HG02759 (cell line): Measurements from ENCODE around the gene NCBP1.
A peak's percentile ranks its signal among the peaks of the same experiment; 100 is the strongest.
"Not testable (repeated sequence)": the region's sequence is repeated elsewhere in the genome, so short reads cannot be mapped to it uniquely, and the experiment has no call there.

Experiments
- ATAC-seq: cut with Tn5 transposase; IDR thresholded peaks from one replicate; pipeline ENCODE4 v1.9.1; 2021; ENCODE audit warnings: mild to moderate bottlenecking, moderate library complexity; ENCODE audit not compliant: unreplicated experiment

Gene NCBP1, protein sequence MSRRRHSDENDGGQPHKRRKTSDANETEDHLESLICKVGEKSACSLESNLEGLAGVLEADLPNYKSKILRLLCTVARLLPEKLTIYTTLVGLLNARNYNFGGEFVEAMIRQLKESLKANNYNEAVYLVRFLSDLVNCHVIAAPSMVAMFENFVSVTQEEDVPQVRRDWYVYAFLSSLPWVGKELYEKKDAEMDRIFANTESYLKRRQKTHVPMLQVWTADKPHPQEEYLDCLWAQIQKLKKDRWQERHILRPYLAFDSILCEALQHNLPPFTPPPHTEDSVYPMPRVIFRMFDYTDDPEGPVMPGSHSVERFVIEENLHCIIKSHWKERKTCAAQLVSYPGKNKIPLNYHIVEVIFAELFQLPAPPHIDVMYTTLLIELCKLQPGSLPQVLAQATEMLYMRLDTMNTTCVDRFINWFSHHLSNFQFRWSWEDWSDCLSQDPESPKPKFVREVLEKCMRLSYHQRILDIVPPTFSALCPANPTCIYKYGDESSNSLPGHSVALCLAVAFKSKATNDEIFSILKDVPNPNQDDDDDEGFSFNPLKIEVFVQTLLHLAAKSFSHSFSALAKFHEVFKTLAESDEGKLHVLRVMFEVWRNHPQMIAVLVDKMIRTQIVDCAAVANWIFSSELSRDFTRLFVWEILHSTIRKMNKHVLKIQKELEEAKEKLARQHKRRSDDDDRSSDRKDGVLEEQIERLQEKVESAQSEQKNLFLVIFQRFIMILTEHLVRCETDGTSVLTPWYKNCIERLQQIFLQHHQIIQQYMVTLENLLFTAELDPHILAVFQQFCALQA

DNA sequence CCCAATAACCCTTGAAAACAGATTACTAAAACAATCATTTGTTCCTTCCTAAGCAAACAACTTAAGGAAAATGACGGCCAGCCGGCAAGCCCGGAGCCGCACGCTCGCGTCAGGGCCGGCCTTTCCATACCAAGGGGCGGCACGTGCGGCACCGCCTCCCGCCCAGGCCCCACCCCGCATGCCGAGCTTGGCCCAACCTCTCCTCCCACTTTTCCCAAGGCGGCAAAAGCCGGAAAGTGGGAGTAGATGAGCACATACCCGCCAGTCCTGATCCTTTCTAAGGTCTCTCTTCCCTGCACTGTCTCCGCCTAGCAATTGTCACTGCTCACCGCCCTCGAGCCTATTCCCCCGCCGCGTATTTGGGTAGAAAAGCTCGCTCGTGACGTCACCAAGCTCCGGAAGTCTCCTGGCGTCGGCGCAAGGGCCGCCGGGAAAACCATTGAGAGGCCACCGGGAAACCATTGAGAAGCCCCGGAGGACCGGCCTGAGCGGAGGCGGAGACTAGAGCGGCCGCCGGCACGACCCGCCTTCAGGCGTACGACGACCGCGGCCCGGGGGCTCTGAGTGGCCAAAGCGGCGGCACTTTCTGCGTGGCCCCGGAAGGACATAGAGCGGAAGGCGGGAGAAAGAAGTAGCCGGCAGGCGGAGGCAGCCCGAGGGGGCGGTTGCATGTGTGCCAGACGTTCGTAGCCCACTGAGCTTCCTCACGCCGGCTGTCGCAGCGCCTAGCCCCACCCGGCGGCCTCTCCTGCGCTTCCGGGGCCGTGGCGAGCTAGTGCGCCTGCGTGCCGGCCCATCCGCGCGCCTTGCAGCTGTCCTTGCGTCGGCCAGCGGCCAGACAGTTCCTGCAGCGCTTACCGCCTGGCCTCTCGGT, at the start of gene NCBP1, which contains the start of gene TSTD2:
TSS of gene NCBP1 (plus strand) at position 837 of the 874 bp plus-strand sequence. CDS start 61 bp downstream, outside the sequence.
TSS of gene TSTD2 (minus strand) at position 384 of the 874 bp plus-strand sequence. CDS start 5,806 bp downstream, outside the sequence.
- ATAC-seq, result peak; percentile 87

DNA sequence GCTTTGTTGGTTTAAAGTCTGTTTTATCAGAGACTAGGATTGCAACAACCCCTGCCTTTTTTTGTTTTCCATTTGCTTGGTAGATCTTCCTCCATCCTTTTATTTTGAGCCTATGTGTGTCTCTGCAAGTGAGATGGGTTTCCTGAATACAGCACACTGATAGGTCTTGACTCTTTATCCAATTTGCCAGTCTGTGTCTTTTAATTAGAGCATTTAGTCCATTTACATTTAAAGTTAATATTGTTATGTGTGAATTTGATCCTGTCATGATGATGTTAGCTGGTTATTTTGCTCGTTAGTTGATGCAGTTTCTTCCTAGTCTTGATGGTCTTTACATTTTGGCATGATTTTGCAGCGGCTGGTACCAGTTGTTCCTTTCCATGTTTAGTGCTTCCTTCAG, 48.8 kb upstream of the NCBP1 start:
- ATAC-seq, result not testable (repeated sequence)

DNA sequence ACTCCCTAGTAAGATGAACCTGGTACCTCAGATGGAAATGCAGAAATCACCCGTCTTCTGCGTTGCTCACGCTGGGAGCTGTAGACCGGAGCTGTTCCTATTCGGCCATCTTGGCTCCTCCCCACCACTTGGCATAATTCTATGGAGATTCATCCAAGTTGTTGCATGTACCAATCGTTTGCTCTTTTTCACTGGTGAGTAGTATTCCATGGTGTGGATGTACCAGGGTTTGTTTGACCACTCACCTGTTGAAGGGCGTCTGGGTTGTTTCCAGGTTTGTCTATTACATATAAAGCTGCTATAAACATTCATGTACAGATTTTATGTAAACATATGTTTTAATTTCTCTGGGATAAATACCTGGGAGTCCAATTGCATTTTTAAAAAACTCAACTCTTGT, 46.7 kb upstream of the NCBP1 start:
- not testable (repeated sequence) for ATAC-seq

DNA sequence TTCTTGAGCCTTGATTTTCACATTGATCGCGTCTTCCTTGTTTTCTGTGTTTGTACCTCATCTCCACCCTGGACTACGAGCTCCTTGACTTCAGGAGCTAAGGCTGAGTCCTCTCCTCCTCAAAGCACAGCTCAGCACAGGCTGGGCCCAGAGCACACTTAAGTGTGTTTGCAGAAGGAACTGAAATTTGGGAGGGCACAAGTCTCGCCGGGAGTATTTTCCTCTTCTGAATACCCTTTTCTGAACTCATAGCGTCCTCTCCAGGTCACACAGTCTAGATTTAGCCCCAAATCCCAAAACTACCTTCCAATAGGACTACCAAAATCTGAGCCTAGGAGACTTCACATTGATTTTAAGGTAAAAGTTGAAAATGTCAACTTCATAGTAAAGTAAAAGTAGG, 42.1 kb upstream of the NCBP1 start:
- ATAC-seq, result no peak

DNA sequence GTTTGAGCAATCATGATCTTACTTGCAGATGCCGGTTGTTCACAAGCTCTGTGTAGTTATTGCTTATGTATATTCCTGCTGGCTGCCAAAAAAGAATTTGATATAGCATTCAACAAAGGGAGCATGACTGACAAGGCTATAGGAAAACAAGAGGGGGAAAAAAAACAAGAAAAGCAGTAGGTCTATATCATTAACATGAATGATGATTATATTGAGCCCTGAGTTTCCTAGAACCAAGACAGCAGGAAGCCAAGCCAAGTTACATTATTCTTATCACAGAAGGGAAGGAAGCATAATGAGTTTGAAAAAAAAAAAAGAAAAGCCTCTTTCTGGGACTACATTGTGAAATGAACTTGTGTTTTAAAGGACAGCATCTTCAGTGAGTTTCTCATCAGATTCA, 41.5 kb upstream of the NCBP1 start:
- ATAC-seq, result no peak

DNA sequence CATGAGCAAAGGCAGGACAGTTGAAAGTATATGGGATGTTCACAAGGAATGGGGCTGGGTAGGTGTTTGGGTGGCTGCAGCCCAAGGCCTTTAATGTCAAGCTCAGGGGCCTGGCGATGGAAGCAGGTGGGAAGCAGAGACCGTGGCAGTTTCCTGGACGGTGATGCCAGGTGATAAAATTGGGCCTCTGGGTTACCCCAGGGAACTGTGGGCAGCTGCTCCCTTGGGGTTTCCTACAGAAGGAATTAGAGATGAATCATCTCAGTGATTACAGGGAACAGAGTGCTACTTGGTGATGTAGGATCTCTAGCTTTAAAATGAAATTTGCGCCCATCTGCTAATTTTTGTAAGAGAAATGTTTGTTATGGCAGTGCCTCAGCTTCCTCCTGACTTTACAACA, 39.7 kb upstream of the NCBP1 start:
- ATAC-seq, result no peak

DNA sequence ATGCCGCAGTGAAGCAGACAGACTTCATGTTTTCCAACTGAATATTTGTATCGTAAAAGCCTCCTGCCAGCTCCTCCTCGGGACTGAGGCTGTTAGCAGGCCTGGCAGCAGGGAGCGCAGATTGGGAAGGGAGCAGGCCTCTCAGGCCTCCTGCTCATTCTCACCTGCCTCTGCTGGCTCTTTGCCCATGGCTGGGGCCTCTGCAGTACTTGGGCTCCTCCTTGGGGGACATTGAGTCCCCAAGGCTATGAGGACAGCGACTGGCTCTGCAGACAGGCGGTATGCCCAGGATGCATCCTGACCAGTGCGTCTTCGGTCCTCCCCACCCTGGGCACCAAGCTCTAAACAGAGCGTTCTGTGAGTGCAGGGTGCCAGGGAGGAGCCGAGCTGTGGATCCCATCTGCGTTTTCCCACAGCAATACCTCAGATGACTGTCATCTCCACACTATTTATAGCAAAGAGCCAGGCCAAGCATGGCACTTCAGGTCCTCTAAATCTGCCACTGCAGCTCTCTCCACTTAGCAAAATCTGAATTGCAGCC, 39.2 kb upstream of the NCBP1 start:
- ATAC-seq, result no peak

DNA sequence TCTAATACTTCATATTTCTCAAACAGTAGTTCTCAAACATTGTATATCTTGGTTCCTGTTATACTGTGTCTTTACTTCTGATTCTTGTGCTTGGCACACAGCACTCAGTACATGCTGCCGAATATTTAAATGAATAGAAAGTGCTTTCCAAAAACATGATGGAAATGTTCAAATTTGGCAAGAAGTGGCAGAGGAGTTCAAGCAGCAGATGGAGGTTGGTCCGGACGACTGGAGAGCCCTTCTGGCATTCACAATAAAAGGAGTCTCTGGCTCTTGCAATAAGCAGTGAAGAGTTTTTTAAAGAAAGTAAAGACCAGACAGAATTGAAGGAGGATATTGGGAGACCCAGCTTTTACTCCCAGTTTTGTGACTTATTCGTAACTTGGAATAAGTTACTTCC, 36.7 kb upstream of the NCBP1 start:
- ATAC-seq, result no peak

DNA sequence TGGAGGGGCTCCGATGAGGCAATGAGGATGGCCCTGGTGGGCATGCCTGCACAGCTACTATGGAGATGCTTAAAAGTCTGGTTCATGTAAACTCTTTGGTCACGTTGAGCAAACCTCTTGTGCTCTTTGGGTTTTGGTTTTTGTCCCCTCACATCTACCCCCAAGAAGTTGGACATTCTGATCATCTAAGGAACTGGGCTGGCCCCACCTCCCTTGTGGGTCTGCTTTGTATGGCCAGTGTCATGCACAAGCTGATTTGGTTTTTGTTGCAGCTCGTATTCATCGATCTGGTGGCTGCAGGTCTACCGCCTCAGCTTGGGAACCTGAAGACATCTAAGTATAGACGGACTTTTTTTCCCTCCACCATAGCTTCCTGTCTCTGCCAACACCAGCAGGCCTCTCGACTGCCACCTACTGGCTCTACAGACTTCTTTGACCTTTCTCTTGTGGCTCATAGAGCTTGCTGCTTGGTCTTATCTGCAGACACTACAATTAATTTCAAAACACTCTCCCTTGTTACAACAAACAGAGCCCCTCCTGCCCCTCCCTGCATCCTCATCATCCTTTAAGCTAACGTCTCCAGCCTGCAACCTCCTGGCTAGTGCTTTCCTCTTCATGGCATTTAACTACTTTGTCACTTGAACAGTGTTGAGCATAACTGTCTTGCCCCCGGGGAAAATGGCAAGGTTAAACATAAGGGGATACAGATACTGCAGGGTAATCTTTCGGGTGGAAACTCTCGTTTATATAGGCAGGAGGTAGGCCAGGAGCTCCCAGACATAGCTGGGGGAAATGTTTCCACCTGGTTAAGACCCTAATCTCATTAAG, 34.9 kb upstream of the NCBP1 start:
- ATAC-seq, result peak; percentile 89

DNA sequence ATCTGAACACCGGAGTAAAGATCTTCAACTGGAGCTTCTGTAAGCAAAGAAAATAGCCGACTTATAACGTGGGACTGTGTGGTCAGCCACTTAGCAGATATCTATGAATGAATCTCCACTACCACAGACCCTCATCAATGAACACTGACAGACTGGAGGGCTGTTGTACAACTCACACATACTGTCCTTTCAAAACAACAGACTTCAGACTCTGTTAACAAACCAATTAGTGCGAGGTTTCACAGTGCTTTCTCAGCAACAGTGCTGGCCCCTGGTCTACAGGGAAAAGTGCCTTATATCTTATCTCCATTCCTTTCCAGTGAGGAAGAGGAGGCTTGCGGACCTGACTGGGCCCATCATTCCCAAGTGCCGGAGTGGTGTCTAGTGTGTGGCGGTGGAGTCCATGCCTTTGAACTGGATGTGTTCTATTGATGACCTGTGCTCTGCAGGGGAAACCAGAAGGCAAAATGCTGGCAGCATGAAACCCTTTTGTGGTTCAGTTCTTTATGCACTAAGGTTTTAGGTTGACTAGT, 34.2 kb upstream of the NCBP1 start:
- no peak for ATAC-seq

DNA sequence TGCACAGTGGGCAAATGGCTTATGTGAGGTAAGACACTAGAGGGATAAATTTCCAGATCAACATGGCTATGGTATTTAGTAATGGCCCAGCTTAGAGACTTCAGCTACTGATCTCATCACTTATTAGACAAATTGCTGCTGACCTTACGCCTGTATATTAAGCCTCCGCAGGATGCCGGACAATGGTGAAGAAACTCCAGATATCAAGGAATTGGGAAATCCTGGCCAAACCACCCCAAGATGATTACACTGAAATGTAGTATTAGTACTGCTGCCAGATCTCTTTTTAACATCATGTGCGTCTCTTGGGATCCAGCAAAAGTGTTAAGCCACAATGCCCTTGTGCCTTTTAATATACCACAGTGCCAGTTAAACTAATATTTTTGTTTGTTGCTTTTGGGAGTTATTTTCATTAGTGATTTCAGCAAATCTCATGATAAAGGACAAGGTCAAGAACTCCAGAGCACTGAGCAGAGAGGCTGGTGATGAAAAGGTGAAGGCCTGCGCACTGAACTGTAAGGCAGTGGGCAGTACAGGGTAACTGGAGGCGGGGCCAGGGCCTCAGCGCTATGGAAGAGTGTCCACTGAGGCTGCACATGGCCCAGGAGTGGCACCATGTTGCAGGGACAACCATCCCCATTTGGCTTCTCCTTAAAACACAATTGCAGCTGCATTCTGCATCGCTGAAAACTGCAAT, 32.9 kb upstream of the NCBP1 start:
- no peak for ATAC-seq

DNA sequence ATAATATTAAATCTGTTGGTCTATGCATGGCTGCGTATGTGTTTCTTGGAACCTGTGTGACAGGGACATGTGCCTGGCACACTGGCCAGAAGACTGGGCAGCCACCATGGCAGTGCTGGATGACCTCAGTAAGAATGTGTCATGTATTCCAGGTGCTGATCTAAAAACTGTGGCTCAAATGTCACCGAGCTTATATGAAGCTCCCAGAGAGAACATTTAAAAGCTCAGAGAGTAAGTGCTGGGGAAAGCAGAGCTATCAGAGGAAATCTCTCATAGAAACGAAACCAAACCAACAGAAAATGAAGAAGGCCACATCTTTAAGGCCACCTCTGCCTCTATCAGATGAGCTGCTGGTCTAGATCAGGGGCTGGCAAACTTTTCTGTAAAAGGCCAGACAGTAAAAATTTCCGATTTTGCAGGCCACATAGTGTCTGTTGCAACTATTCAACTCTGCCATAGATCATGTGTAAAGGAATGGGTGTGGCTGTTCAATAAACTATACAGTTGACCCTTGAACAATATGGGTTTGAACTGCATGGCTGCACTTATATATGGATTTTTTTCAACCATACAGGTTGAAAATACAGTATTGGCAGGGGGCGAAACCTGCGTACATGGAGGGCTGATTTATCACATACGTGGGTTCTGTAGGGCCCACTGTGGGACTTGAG, 32.3 kb upstream of the NCBP1 start:
- ATAC-seq, result no peak

DNA sequence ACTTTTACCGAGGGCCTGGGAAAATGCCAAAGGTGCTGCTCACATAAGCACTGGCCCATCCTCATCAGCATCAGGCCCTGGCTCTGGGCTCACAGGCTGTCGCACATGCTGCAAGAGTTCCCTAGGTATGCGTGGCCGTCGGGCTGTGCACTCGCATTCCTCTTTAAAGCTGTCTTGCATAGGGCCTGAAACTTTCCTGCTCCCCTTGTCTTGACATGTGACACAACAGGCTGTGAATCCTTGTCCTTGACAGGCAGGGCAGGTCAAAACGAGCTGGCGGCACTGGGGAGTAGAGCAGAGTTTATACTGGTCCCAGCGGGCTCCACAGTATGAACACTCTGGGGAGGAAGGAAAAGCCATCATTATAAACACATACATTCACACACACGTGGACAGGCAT, 31.2 kb upstream of the NCBP1 start:
- no peak for ATAC-seq

DNA sequence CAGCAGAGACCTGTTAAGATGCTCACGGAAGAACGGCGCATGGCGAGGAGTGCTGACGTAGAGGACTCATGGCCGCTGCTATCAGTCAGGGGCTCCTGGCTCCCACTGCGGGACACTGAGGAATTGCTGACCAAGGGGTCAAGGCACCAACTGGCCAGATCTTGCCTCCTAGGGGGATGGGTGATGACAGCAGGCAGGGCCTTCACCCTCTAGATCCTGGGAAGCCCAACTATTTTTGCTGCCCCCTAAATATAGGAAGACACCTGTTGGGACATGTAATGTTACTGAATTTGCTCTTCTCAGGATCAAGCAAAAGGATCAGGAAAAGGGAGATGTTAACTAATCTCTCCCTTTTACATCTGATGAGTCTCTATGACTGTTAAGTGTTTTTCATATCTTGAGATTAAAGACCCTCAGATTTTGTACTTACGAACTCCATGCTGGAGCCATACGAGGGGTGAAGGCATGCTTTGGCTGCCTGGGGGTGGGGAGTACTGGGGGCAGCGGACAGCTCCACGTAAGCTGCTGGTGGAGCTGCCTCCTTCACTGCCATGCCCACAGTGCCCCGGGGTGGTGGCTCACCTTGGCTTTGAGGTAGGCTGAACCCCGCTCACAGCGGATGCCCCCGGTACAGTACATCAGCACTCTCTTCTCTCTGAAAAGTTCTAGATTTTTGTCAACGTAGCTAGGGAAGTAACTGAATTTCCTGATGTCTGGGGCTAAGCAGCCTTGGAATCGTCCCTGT, 28.5 kb upstream of the NCBP1 start:
- ATAC-seq, result no peak

DNA sequence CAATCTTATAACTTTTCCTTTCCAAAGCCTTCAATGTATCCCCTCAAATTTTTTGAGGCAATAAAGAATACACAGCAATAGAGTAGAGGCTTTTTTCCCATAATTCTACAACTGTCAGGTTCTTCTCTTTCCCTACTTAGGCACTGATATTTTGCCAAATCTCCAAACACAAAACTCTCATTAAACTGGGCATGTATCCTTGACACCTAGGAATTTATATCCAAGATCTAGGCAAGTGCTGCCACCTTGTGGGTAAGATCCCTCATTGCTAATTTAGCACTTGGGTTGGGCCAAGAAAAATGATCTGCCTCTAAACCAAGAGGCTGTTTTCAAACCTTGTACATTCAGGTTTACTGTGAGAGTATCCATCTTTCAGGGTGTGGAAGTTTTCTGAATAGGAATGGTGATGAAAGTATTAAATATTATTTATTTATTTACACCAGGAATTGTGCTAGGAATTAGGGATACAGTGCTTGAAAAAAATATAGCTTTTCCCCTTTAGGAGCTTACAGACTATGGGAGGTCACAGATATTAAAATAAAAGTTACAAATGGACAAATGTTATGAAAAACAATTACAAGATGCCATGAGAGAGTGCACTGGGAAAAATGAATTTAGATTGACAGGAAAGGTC, 18.1 kb upstream of the NCBP1 start:
- no peak for ATAC-seq

DNA sequence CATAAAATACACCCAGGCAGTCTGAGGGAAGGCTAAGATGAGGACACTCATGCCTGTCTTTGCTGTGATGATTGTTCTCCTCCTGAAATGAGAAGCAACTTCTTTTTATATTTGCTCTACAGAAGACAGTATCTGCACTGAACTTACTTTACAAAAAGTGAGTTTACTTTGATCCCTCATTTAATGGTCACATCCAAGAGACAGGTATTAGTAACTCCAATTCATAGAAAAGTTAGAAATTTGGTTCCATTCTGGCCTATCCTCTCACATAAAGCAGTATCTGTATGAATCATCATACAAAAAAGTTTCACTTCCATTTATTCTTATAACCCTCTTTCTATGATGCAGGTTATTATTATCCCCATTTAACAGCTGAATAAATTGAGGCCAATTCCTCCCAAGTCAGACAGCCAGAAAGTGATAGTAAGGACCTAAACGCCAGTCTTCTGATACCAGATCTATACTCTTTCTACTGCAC, 15.6 kb upstream of the NCBP1 start:
- ATAC-seq, result no peak

DNA sequence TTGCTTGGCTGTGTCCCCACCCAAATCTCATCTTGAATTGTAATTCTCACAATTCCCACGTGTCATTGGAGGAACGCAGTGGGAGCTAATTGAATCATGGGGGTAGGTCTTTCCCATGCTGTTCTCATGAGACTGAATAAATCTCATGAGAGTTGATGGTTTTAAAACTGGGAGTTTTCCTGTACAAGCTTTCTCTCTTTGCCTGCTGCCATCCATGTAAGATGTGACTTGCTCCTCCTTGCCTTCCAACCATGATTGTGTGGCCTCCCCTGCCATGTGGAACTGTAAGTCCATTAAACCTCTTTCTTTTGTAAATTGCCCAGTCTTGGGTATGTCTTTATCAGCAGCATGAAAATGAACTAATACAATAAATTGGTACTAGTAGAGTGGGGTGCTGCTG, 13.6 kb upstream of the NCBP1 start:
- ATAC-seq, result not testable (repeated sequence)
